ENCODE measurements around the gene GNAT1. TPM values are rescaled to one million over a fixed set of nuclear protein-coding genes. Genes with fewer than 3 reads are reported as not detected.
A peak's percentile ranks its signal among the peaks of the same experiment; 100 is the strongest.

GNAT1 gene
- total and polyA plus RNA-seq, 2 experiments from 2014 or later: not detected

DNA sequence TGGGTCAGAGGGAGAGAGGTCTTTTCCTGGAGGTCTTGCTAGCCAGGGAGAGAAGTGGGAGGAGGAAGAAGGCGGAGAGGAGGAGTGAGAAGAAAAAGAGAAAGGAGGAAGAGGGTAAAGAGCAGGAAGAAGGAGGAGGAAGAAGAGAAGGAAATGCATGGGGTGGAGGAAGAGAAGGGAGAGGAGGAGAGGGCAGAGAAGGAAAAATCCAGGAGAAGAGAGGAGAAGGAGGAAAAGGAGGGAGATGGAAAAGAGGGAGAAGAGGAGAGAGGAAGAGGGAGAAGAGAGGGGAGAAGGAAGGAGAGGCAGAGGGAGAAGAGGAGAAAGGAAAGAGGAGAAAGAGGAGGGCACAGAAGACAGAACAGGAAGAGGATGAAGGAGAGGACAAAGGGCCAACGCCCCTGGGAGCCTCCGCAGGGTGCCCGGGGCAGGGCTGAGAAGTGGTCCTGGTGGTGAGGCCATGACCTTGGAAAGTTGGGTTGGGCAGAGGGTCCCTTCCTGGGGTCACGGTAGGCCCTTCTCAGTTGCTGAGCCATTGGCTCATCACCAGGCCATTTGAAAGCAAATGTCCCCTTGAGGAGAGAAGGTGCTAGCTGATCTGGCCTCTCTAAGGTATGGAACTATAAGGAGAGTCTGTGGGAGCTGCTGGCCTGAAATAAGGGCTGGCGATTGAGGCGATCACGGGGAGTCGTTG is 37.5 kb upstream of the GNAT1 start:
- no peak overlapping the region for H3K4me2 ChIP-seq (ENCODE audit: unreplicated experiment)
- H3K36me3 ChIP-seq (ENCODE audit: low read depth): no peaks in the 10 kb centered on the region
- DNase-seq: no peak
- peaks cover 8% of the 10 kb centered on the region for H3K27me3 ChIP-seq (replicated peaks; ENCODE audit: insufficient read depth)
- H4K20me1 ChIP-seq (ENCODE audit: insufficient read depth): no peaks in the 10 kb centered on the region
- H3K4me3 ChIP-seq: no peak overlapping the region
- TF ChIP-seq EZH2phosphoT487 (IDR thresholded peaks at IDR 0.05; ENCODE audit: insufficient read depth, low read depth) (no peak), EZH2 (IDR thresholded peaks at IDR 0.05; ENCODE audit: insufficient read depth, poor library complexity, severe bottlenecking) (no peak)
- 76 to 83% methylated on average over 9 of the region's 9 CpGs for WGBS, 2 experiments (ENCODE audit: low coverage in 1 of 2, low lambda C conversion rate in 2 of 2, missing lambda C conversion rate in 2 of 2)
- in situ Hi-C loops (cut with MboI): no loop called here
- H3K4me1 ChIP-seq (ENCODE audit: insufficient read depth): no peaks in the 10 kb centered on the region; the same call in 1 of the 2 replicates
- no peak overlapping the region for H3K9ac ChIP-seq
- H2AFZ ChIP-seq: no peak overlapping the region
- H3K27ac ChIP-seq: no peak overlapping the region
- no peaks in the 10 kb centered on the region for H3K9me2 ChIP-seq (ENCODE audit: insufficient read depth)
- no peaks in the 10 kb centered on the region for H3K9me3 ChIP-seq (ENCODE audit: low read depth)
- no peaks in the 10 kb centered on the region for H3K79me2 ChIP-seq (ENCODE audit: insufficient read depth)
- no peaks in the 10 kb centered on the region for H3F3A ChIP-seq (ENCODE audit: insufficient read depth)

DNA sequence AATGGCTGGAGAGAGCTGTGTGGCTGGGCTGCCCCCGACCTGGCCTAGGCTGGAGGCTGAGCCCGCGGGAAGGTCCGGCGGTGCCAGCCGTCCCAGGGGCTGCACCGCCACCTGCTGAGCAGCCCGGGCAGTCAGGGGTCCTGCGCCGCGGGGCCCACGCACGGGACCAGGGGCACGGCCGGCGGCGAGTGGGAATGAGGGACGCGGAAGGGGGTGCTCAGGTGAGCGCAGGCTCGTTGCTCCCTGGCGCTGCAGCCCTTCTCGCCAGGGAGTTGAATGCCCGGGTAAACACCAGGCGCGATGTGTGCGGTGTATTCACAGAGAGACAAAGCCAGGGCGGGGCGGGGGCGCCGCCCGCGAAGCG is 37.0 kb upstream of the GNAT1 start:
- TF ChIP-seq EZH2 (IDR thresholded peaks at IDR 0.05; ENCODE audit: insufficient read depth, poor library complexity, severe bottlenecking) (no peak), EZH2phosphoT487 (IDR thresholded peaks at IDR 0.05; ENCODE audit: insufficient read depth, low read depth) (no peak)
- no peaks in the 10 kb centered on the region for H3F3A ChIP-seq (ENCODE audit: insufficient read depth)
- H3K4me2 ChIP-seq (ENCODE audit: unreplicated experiment): no peak overlapping the region
- in situ Hi-C loops (cut with MboI): no loop called here
- 17 to 18% methylated on average over 21 to 28 of the region's 34 CpGs for WGBS, 2 experiments (ENCODE audit: low coverage in 1 of 2, low lambda C conversion rate in 2 of 2, missing lambda C conversion rate in 2 of 2)
- H3K36me3 ChIP-seq (ENCODE audit: low read depth): no peaks in the 10 kb centered on the region
- no peaks in the 10 kb centered on the region for H3K9me2 ChIP-seq (ENCODE audit: insufficient read depth)
- peaks cover 8% of the 10 kb centered on the region for H3K27me3 ChIP-seq (replicated peaks; ENCODE audit: insufficient read depth)
- no peaks in the 10 kb centered on the region for H4K20me1 ChIP-seq (ENCODE audit: insufficient read depth)
- DNase-seq: no peak
- H3K4me3 ChIP-seq: no peak overlapping the region
- H3K4me1 ChIP-seq (ENCODE audit: insufficient read depth): no peaks in the 10 kb centered on the region; the same call in 1 of the 2 replicates
- no peak overlapping the region for H3K27ac ChIP-seq
- H3K79me2 ChIP-seq (ENCODE audit: insufficient read depth): no peaks in the 10 kb centered on the region
- no peaks in the 10 kb centered on the region for H3K9me3 ChIP-seq (ENCODE audit: low read depth)
- no peak overlapping the region for H2AFZ ChIP-seq
- H3K9ac ChIP-seq: no peak overlapping the region

DNA sequence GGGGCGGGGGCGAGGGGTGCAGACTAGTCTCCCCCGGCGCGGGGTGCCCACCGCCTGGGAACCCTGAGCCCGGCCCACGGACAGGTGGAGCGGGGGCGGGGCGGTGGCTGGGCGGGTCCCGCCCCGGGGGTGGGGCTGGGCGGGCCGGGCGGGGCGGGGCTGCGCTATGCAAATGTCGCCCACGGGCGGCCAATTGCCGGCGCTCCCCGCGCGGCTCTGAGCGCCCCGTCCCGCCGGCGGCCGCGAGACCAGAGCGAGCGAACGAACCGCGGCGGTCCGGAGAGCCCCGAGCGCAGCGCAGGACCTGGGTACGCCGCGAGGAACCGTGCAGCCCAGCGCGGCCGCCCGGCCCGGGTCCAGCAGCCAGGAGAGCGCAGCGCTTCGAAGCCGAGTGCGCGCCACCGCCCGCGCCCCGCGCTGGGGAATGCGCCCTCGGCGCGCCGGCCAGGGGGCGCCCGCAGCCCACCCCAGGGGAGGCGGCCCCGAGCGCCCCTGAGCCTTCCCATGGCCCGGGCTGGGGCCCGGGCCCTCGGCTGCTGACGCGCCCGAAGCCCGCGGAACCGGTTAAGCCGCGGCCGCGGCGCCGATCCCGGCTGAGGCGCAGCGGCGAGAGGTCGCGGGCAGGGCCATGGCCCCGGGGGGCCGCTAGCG is 36.4 kb upstream of the GNAT1 start, which contains the start of gene SEMA3F:
Gene SEMA3F, plus strand, starts transcription at position 485 of the 651 bp plus-strand sequence. CDS start 4,299 bp downstream, outside the sequence.
- H3K9me3 ChIP-seq (ENCODE audit: low read depth): no peaks in the 10 kb centered on the region
- H3K27me3 ChIP-seq (replicated peaks; ENCODE audit: insufficient read depth): peaks cover 8% of the 10 kb centered on the region
- H3K36me3 ChIP-seq (ENCODE audit: low read depth): no peaks in the 10 kb centered on the region
- H3K4me3 ChIP-seq: peak within 1 kb of the TSS; percentile 75
- H3K9me2 ChIP-seq (ENCODE audit: insufficient read depth): no peaks in the 10 kb centered on the region
- no peak for TF ChIP-seq EZH2phosphoT487 (IDR thresholded peaks at IDR 0.05; ENCODE audit: insufficient read depth, low read depth)
- TF ChIP-seq EZH2 (IDR thresholded peaks at IDR 0.05; ENCODE audit: insufficient read depth, poor library complexity, severe bottlenecking): no peak
- no peak within 1 kb of the TSS for H3K27ac ChIP-seq
- no peaks in the 10 kb centered on the region for H4K20me1 ChIP-seq (ENCODE audit: insufficient read depth)
- in situ Hi-C loops (cut with MboI): no loop called here
- H3K79me2 ChIP-seq (ENCODE audit: insufficient read depth): no peaks in the 10 kb centered on the region
- peak; percentile 85 for DNase-seq
- whole genome bisulfite sequencing, 2 experiments (ENCODE audit: low coverage in 1 of 2, low lambda C conversion rate in 2 of 2, missing lambda C conversion rate in 2 of 2): 1 to 2% methylated on average over 36 to 44 of the region's 98 CpGs
- H3F3A ChIP-seq (ENCODE audit: insufficient read depth): no peaks in the 10 kb centered on the region
- H2AFZ ChIP-seq: peak within 1 kb of the TSS; percentile 42; the same call in 1 of the 2 replicates
- H3K4me2 ChIP-seq (ENCODE audit: unreplicated experiment): peak within 1 kb of the TSS; percentile 65
- peak within 1 kb of the TSS; percentile 46; the same call in 1 of the 2 replicates for H3K9ac ChIP-seq
- H3K4me1 ChIP-seq (ENCODE audit: insufficient read depth): no peaks in the 10 kb centered on the region; the same call in 1 of the 2 replicates

DNA sequence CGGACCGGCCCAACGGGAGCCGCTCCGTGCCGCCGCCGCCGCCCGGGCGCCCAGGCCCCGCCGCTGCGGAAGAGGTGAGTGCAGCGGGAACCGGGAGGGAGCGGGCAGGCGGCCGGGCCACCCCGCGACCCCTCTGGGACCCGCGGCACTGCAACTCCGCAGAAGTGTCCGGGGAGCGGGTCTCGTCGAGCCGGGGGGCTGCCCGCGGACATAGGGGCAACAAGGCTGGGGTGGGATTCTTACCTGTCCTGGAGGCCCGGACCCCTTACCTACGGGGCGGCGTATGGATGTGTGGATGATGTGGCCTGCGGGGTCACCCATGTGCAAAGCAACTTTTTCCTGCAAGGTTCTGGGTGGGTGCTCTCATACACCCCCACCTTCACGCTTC is 35.9 kb upstream of the GNAT1 start:
- TF ChIP-seq EZH2phosphoT487 (IDR thresholded peaks at IDR 0.05; ENCODE audit: insufficient read depth, low read depth) (no peak), EZH2 (IDR thresholded peaks at IDR 0.05; ENCODE audit: insufficient read depth, poor library complexity, severe bottlenecking) (no peak)
- Histone ChIP-seq H3K9me2 (ENCODE audit: insufficient read depth) (no peaks in the 10 kb centered on the region), H4K20me1 (ENCODE audit: insufficient read depth) (no peaks in the 10 kb centered on the region), H3K4me2 (ENCODE audit: unreplicated experiment) (peak overlapping the region; percentile 65), H3F3A (ENCODE audit: insufficient read depth) (no peaks in the 10 kb centered on the region), H2AFZ (no peak overlapping the region), H3K36me3 (ENCODE audit: low read depth) (no peaks in the 10 kb centered on the region), H3K27me3 (replicated peaks; ENCODE audit: insufficient read depth) (peaks cover 8% of the 10 kb centered on the region), H3K9ac (peak overlapping the region; percentile 46; the same call in 1 of the 2 replicates), H3K4me1 (ENCODE audit: insufficient read depth) (no peaks in the 10 kb centered on the region; the same call in 1 of the 2 replicates), H3K4me3 (peak overlapping the region; percentile 75), H3K9me3 (ENCODE audit: low read depth) (no peaks in the 10 kb centered on the region), H3K79me2 (ENCODE audit: insufficient read depth) (no peaks in the 10 kb centered on the region), H3K27ac (no peak overlapping the region)
- 2 to 3% methylated on average over 22 to 37 of the region's 37 CpGs for WGBS, 2 experiments (ENCODE audit: low coverage in 1 of 2, low lambda C conversion rate in 2 of 2, missing lambda C conversion rate in 2 of 2)
- in situ Hi-C loops (cut with MboI): no loop called here
- no peak for DNase-seq
